CD4-positive, alpha-beta memory T cell (primary cell): Measurements from ENCODE around the gene SSH2. TPM values are rescaled to one million over a fixed set of nuclear protein-coding genes. Genes with fewer than 3 reads are reported as not detected.

Source experiments
- CTCF ChIA-PET: fragments of 350-600 bp; sonication (Branson Sonifier 250); formaldehyde crosslinking; loops from one replicate; lab custom pipeline; 2021; ENCODE audit warnings: inconsistent platforms; ENCODE audit not compliant: partially characterized antibody; lab: Charles Lee
- POLR2A ChIA-PET: fragments of 350-600 bp; sonication (Branson Sonifier 250); formaldehyde crosslinking; loops from one replicate; lab custom pipeline; 2021; ENCODE audit not compliant: partially characterized antibody; lab: Charles Lee
- DNase-seq, 5 donors: peaks; one replicate each; pipeline versions ENCODE4 v3.0.0 to v3.0.0-alpha.2; 2020 to 2022; ENCODE audit warnings: mixed read lengths in 1 of 5
- H3K27ac ChIP-seq: one replicate; pipeline ENCODE4 v1.7.0; 2013; ENCODE audit warnings: low read depth, low read length
- H3K27me3 ChIP-seq: 2 replicates; pipeline ENCODE4 v1.7.0; 2013; ENCODE audit warnings: mild to moderate bottlenecking, low read length, moderate library complexity; ENCODE audit not compliant: insufficient read depth
- H3K36me3 ChIP-seq: 2 replicates; pipeline ENCODE4 v1.7.0; 2013; ENCODE audit warnings: mild to moderate bottlenecking, low read length, moderate library complexity; ENCODE audit not compliant: insufficient read depth
- H3K4me1 ChIP-seq: 2 replicates; pipeline ENCODE4 v1.7.0; 2013; ENCODE audit warnings: mild to moderate bottlenecking, low read length, moderate library complexity; ENCODE audit not compliant: insufficient read depth
- H3K4me3 ChIP-seq, 2 donors: one replicate each; pipeline ENCODE4 v1.7.0; 2013; ENCODE audit warnings: low read length in 2 of 2, mild to moderate bottlenecking in 1 of 2
- H3K9me3 ChIP-seq, 2 donors: one replicate each; pipeline ENCODE4 v1.7.0; 2013; ENCODE audit warnings: low read length in 2 of 2, control low read depth in 1 of 2; ENCODE audit not compliant: control insufficient read depth in 1 of 2
- H3K27ac Mint-ChIP-seq, 7 donors: one replicate each; pipeline ENCODE4 v1.8.0; 2020 to 2021; ENCODE audit warnings: mixed read lengths in 7 of 7, mild to moderate bottlenecking in 6 of 7, inconsistent platforms in 3 of 7, moderate library complexity in 3 of 7
- H3K27me3 Mint-ChIP-seq, 2 donors: one replicate each; pipeline ENCODE4 v1.8.0; 2020 to 2021; ENCODE audit warnings: mixed read lengths in 2 of 2
- H3K36me3 Mint-ChIP-seq, 2 donors: one replicate each; pipeline ENCODE4 v1.8.0; 2020 to 2021; ENCODE audit warnings: mixed read lengths in 2 of 2, inconsistent platforms in 1 of 2, mild to moderate bottlenecking in 1 of 2
- H3K4me1 Mint-ChIP-seq, 4 donors: one replicate each; pipeline ENCODE4 v1.8.0; 2020 to 2021; ENCODE audit warnings: mixed read lengths in 4 of 4, mild to moderate bottlenecking in 1 of 4
- H3K4me3 Mint-ChIP-seq, 8 donors: one replicate each; pipeline ENCODE4 v1.8.0; 2020 to 2021; ENCODE audit warnings: mixed read lengths in 8 of 8, mild to moderate bottlenecking in 7 of 8, moderate library complexity in 6 of 8, inconsistent platforms in 3 of 8
- H3K9me3 Mint-ChIP-seq, 8 donors: one replicate each; pipeline ENCODE4 v1.8.0; 2020 to 2021; ENCODE audit warnings: mixed read lengths in 8 of 8, mild to moderate bottlenecking in 5 of 8, inconsistent platforms in 3 of 8, moderate library complexity in 1 of 8
- intact Hi-C: fragments of 100-400 bp; cut with micrococcal nuclease; formaldehyde crosslinking; loops from one replicate; pipeline ENCODE4 v1.15.1; 2023
- polyA plus RNA-seq, 2 donors: library from polyadenylated mRNA; unstranded; fragments of 300-500 nt; fragmentation: Illumina TruSeq; gene quantifications; one replicate each; pipeline ENCODE4 v1.2.3, GENCODE V29; 2021
- total RNA-seq, 2 experiments: library from RNA; stranded (reverse); gene quantifications; one replicate each; pipeline ENCODE4 v1.2.3, GENCODE V29; 2021

SSH2 gene
- total and polyA plus RNA-seq, 4 experiments from 2014 or later: 13.5 to 70.4 (median 54.2) TPM

DNA sequence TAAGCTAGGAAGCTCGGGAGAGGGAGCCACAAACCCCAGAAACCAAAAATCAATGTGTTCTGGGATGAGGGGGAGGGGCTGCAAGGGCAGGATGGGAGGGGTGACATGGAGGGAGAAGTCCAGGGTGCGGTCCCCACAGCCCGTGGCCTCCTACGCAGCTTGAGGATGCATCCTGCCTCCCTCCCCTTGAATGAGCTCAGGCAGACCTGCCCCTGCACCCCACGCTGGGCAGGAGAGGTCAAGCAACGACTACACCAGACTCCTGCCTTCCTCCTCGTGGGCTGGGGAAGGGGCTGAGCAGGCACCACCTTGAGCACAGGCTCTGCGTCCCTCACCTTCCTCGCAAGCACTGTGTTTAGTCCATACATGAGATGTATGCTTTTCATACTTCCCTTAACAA is 333.2 kb downstream of the SSH2 start:
- no peak for DNase-seq
- H3K36me3 Mint-ChIP-seq: peaks cover 0 to 1% of the 10 kb centered on the region in 2 donors
- H3K4me3 Mint-ChIP-seq: no peak overlapping the region
- intact Hi-C loops: no loop called here
- Histone ChIP-seq H3K27me3 (no peaks in the 10 kb centered on the region), H3K4me1 (peaks cover 21% of the 10 kb centered on the region), H3K27ac (no peak overlapping the region), H3K36me3 (no peaks in the 10 kb centered on the region), H3K9me3 (no peaks in the 10 kb centered on the region), H3K4me3 (no peak overlapping the region)
- peaks cover 0 to 11% (median 7%) of the 10 kb centered on the region in 4 donors for H3K4me1 Mint-ChIP-seq
- no peaks in the 10 kb centered on the region for H3K9me3 Mint-ChIP-seq
- H3K27ac Mint-ChIP-seq: no peak overlapping the region
- no peaks in the 10 kb centered on the region for H3K27me3 Mint-ChIP-seq
- ChIA-PET CTCF (interaction anchor here (1.0 to 1.2 kb wide), 3 partner anchors 17 to 21 kb away, joined by 3 read pairs; no protein-coding TSS in a partner anchor), POLR2A (no interaction called here)

DNA sequence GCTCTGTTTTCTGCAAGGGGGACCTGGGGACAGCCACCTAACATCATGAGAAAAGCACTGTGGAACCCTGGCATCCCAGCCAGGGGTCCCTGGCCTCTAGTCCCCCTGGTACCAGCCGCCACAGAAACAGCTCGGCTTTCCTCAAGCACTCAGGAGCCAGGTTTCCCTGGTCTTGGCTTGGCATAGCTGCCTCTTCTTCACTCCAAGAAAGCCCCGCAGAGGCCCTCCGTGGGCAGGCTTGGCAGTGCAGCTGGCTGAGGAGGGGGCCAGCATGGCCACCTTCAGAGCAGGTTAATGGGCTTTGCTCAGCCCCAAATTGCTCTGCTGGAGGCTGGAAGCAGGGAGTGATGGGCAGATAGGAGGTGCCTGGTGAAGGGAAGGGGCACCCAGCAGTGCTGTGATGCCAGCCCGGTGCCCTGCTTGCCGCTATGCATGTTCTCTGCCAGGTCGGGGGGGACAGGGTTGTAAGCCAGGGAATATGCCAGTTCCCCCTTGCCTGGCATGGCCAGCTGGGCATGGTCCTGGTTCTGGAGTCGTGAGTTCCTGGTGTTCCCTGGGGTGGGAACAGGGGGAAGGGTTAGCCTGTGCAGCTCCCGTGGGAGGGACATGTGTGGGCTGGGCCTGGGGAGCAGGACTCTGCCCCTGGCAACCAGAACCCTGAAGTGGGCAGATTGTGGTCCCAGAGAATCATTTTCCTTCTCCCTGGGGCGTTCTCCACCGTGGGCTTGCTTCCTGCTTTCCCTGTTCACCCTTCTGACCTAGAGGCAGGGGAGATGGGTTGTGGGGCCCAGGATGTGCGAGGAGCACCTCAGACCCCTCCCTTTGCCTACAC is 333.9 kb downstream of the SSH2 start:
- DNase-seq: no peak
- ChIA-PET POLR2A (interaction anchor here (6.0 kb wide), 1 partner anchor 28 kb away, joined by 68 read pairs; the partner anchor contains the start of genes ABHD15 and TP53I13), CTCF (no interaction called here)
- peaks cover 28% of the 10 kb centered on the region for H3K4me1 ChIP-seq
- no peaks in the 10 kb centered on the region for H3K27me3 ChIP-seq
- peak overlapping the region in 1 of 7 donors; percentile 37 for H3K27ac Mint-ChIP-seq
- H3K4me3 Mint-ChIP-seq: no peak overlapping the region
- H3K36me3 ChIP-seq: no peaks in the 10 kb centered on the region
- H3K9me3 ChIP-seq: no peaks in the 10 kb centered on the region
- H3K9me3 Mint-ChIP-seq: no peaks in the 10 kb centered on the region
- no peak overlapping the region for H3K27ac ChIP-seq
- peaks cover 0 to 1% of the 10 kb centered on the region in 2 donors for H3K36me3 Mint-ChIP-seq
- H3K27me3 Mint-ChIP-seq: no peaks in the 10 kb centered on the region
- intact Hi-C loops: no loop called here
- peaks cover 4 to 18% (median 12%) of the 10 kb centered on the region in 4 donors for H3K4me1 Mint-ChIP-seq
- no peak overlapping the region for H3K4me3 ChIP-seq

DNA sequence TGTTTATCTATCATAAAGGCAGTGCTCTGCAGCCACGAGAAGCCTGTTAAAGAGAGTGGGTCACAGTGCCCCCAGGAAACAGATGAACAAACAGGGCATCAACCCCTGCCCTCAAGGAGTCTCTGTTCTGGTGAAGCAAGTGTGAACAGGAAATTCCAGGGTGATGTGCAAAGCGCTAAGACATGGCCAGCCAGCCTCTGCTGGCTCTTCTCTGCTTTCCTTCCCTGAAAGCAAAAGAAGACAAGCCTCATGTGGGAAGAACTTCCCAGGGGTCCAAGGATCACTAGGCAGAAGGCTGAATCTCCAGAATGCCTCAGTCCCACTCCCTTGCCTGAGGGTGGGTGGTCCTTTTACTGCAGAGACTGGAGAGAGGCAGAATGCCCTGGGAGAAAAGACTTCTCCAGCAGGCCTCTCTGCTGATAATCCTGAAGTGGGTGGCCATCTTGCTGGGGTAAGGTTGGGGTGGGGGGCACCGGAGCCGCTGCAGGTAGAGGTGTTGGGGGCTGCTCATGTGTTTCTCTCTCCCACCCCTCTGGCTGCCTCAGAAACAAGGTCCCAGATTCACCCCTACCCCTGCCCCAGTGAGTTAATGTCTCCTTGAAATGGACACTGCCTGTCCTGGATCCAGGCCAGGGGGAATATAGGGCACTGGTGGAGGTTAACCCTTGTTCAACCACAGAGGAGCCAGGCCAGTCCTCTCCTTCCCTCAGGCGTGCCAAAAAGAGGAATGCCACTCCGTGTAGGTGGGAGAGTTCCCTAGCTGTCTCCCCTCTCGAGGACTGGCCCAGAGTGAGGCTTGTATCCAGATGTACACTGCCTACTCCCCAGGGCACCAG is 334.7 kb downstream of the SSH2 start:
- POLR2A ChIA-PET: interaction anchor here (4.8 to 6.0 kb wide), 2 partner anchors 20 to 27 kb away, joined by 68 to 109 read pairs; partner anchors contain the start of genes ABHD15 and TP53I13
- no peak overlapping the region for H3K27ac Mint-ChIP-seq
- H3K9me3 Mint-ChIP-seq: no peaks in the 10 kb centered on the region
- Histone ChIP-seq H3K27ac (no peak overlapping the region), H3K36me3 (no peaks in the 10 kb centered on the region), H3K4me1 (peaks cover 36% of the 10 kb centered on the region), H3K9me3 (no peaks in the 10 kb centered on the region), H3K27me3 (no peaks in the 10 kb centered on the region), H3K4me3 (no peak overlapping the region)
- intact Hi-C loops: no loop called here
- peaks cover 8 to 26% (median 19%) of the 10 kb centered on the region in 4 donors for H3K4me1 Mint-ChIP-seq
- H3K4me3 Mint-ChIP-seq: peak overlapping the region; percentile 40 to 76 (median 56)
- H3K27me3 Mint-ChIP-seq: no peaks in the 10 kb centered on the region
- CTCF ChIA-PET: interaction anchor here (1.6 to 5.0 kb wide), 3 partner anchors 15 to 26 kb away, joined by 6 to 105 read pairs (median 36); partner anchors contain the start of genes ABHD15 and TP53I13
- peaks cover 0 to 1% of the 10 kb centered on the region in 2 donors for H3K36me3 Mint-ChIP-seq
- no peak for DNase-seq

DNA sequence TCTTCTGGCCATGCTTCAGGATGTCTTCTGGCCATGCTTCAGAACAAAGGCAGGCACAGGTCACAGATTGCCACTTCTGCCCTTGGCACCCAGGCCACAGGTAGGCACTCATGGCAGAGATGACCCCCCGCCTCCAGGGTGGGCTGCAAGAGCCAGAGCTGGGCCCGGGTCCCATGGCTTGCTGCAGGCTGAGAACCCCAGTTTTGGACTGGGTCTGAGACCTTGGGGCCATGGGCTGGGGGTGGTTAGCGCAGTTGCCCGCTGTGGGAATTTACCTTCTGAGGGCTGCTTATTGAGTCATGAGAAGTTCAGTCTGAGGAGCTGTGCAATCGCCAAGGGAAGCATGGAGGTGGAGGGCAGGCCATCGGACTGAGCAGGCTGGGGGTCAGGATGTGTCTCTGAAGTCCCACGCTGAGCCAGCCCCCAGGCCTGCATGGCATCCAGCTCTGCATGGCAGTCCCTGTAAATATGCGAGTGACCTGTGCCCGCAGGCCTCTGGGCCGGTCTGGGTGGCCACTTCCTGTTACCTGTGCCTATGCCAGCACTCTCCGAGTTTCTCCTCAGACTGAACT is 335.4 kb downstream of the SSH2 start:
- no peaks in the 10 kb centered on the region for H3K27me3 ChIP-seq
- H3K4me3 ChIP-seq: no peak overlapping the region
- intact Hi-C loops: no loop called here
- no peaks in the 10 kb centered on the region for H3K36me3 ChIP-seq
- Mint-ChIP-seq H3K27ac (peak overlapping the region in 3 of 7 donors; percentile 13 to 63 (median 23)), H3K36me3 (peaks cover 0 to 3% of the 10 kb centered on the region in 2 donors), H3K4me3 (peak overlapping the region; percentile 69 to 86 (median 74)), H3K4me1 (peaks cover 13 to 32% (median 24%) of the 10 kb centered on the region in 4 donors), H3K9me3 (no peaks in the 10 kb centered on the region), H3K27me3 (no peaks in the 10 kb centered on the region)
- peaks cover 43% of the 10 kb centered on the region for H3K4me1 ChIP-seq
- no peak for DNase-seq
- no peaks in the 10 kb centered on the region for H3K9me3 ChIP-seq
- ChIA-PET POLR2A (interaction anchor here (4.8 to 6.0 kb wide), 2 partner anchors 21 to 27 kb away, joined by 68 to 109 read pairs; partner anchors contain the start of genes ABHD15 and TP53I13), CTCF (interaction anchor here (1.2 to 5.0 kb wide), 5 partner anchors 14 to 27 kb away, joined by 3 to 123 read pairs (median 36); partner anchors contain the start of genes ABHD15 and TP53I13)
- H3K27ac ChIP-seq: no peak overlapping the region

DNA sequence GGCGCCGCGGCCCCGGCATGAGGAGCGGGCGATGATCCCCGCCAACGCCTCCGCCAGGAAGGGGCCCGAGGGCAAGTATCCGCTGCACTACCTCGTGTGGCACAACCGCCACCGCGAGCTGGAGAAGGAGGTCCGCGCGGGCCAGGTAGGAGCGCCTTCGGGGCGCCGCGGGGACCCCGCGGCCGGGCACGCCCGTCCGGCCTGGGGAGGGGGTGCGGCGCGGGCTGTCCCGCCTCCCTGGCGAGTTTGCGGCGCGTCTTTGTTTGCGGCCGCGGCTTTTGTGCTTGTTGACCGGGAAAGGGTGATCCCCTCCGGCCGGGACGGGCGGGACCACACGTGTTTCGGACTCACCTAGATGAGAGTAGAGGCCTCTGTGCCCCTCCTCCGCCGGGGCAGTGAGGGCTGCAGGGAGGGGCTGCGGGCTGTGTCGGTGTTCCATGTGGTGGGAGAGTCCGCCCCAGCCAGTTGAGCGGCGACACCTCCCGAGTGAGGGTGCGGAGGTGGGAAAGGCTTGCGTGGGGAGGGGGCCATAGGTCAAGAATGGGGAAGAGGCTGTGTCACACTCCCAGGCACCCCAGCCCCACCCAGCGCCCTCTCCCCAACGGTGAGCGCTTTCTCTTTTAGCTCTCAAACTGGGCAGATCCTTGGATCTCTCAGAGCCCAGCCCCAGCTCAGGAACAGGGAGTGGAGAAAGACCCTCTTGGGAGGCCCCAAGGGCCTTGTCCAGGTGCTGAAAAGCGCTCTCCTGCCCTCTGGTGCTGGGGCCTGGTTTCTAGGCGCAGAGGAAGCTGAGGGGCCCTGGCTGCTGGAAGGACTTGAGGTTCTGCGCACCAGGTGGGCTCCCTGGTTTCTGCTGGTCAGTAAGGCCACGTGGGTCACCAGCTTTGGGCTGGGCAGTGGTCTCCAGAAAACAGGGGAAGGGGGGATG is 336.2 kb downstream of the SSH2 start:
- peak overlapping the region in 1 of 7 donors; percentile 63 for H3K27ac Mint-ChIP-seq
- Histone ChIP-seq H3K27me3 (no peaks in the 10 kb centered on the region), H3K9me3 (no peaks in the 10 kb centered on the region), H3K27ac (no peak overlapping the region), H3K36me3 (no peaks in the 10 kb centered on the region), H3K4me1 (peaks cover 43% of the 10 kb centered on the region), H3K4me3 (peak overlapping the region in 1 of 2 donors; percentile 54)
- no peaks in the 10 kb centered on the region for H3K9me3 Mint-ChIP-seq
- H3K36me3 Mint-ChIP-seq: peaks cover 0 to 3% of the 10 kb centered on the region in 2 donors
- no peak for DNase-seq
- peaks cover 13 to 32% (median 24%) of the 10 kb centered on the region in 4 donors for H3K4me1 Mint-ChIP-seq
- peak overlapping the region; percentile 69 to 86 (median 74) for H3K4me3 Mint-ChIP-seq
- no peaks in the 10 kb centered on the region for H3K27me3 Mint-ChIP-seq
- intact Hi-C loops: no loop called here
- CTCF ChIA-PET: interaction anchor here (1.2 to 5.0 kb wide), 7 partner anchors 13 to 223 kb away, joined by 3 to 123 read pairs (median 20); partner anchors contain the start of genes ABHD15 and TP53I13
- POLR2A ChIA-PET: interaction anchor here (0.7 to 6.0 kb wide), 5 partner anchors 15 to 26 kb away, joined by 3 to 109 read pairs (median 21); partner anchors contain the start of genes ABHD15 and TP53I13
